HepG2 (cell line): ENCODE data around the gene CKS1B. TPM values are rescaled to one million over a fixed set of nuclear protein-coding genes. Genes with fewer than 3 reads are reported as not detected.
A peak's percentile ranks its signal among the peaks of the same experiment; 100 is the strongest.

Experiments
- ATAD3A ChIP-seq: sonication (generic); formaldehyde crosslinking; IDR thresholded peaks from 2 replicates; pipeline ENCODE4 v1.4.0; 2020; ENCODE audit warnings: missing genetic modification reagents
- BORCS8-MEF2B ChIP-seq: sonication (generic); formaldehyde crosslinking; IDR thresholded peaks from 2 replicates; pipeline ENCODE4 v1.8.0; 2022; ENCODE audit warnings: mild to moderate bottlenecking, missing genetic modification reagents
- CBX1 ChIP-seq: IDR thresholded peaks from one replicate; pipeline ENCODE4 v1.6.1; 2016; ENCODE audit warnings: antibody characterized with exemption, low read depth
- FOXA3 ChIP-seq: IDR thresholded peaks from 2 replicates; pipeline ENCODE4 v1.6.1; 2016; ENCODE audit warnings: missing genetic modification reagents, missing compliant biosample characterization
- GLI4 ChIP-seq: sonication (generic); formaldehyde crosslinking; IDR thresholded peaks from 2 replicates; pipeline ENCODE4 v1.5.1; 2020; ENCODE audit warnings: missing genetic modification reagents, mild to moderate bottlenecking, moderate library complexity, borderline replicate concordance
- HMGXB3 ChIP-seq: sonication (generic); formaldehyde crosslinking; IDR thresholded peaks from 2 replicates; pipeline ENCODE4 v1.4.0; 2020; ENCODE audit warnings: missing genetic modification reagents, borderline replicate concordance
- MTERF4 ChIP-seq: sonication (generic); formaldehyde crosslinking; IDR thresholded peaks from 2 replicates; pipeline ENCODE4 v1.8.0; 2023; ENCODE audit warnings: mild to moderate bottlenecking, missing genetic modification reagents
- MTF1 ChIP-seq: sonication (generic); formaldehyde crosslinking; IDR thresholded peaks from 2 replicates; pipeline ENCODE4 v1.5.0; 2020; ENCODE audit warnings: missing genetic modification reagents
- NFIB ChIP-seq: sonication (generic); formaldehyde crosslinking; IDR thresholded peaks from 2 replicates; pipeline ENCODE4 v1.9.0; 2021; ENCODE audit warnings: missing genetic modification reagents, mild to moderate bottlenecking, borderline replicate concordance
- SMAD3 ChIP-seq: sonication (generic); formaldehyde crosslinking; IDR thresholded peaks from 2 replicates; pipeline ENCODE4 v1.4.0; 2020; ENCODE audit warnings: missing genetic modification reagents
- THRA ChIP-seq: sonication (generic); formaldehyde crosslinking; IDR thresholded peaks from 2 replicates; pipeline ENCODE4 v1.4.0; 2020; ENCODE audit warnings: missing genetic modification reagents, borderline replicate concordance
- TP53 ChIP-seq: sonication (generic); formaldehyde crosslinking; conservative IDR thresholded peaks from 2 replicates; pipeline ENCODE4 v1.4.0; 2020; ENCODE audit warnings: missing genetic modification reagents
- ZKSCAN1 ChIP-seq: fragments of 150-350 bp; IDR thresholded peaks from 2 replicates; pipeline ENCODE4 v1.6.1; 2014; ENCODE audit warnings: low read length
- ZMAT5 ChIP-seq: sonication (generic); formaldehyde crosslinking; IDR thresholded peaks from 2 replicates; pipeline ENCODE4 v1.5.0; 2020; ENCODE audit warnings: mild to moderate bottlenecking, low read depth, missing genetic modification reagents, borderline replicate concordance
- ZNF256 ChIP-seq: sonication (generic); formaldehyde crosslinking; conservative IDR thresholded peaks from 2 replicates; pipeline ENCODE4 v1.4.0; 2020; ENCODE audit warnings: missing genetic modification reagents
- ZNF30 ChIP-seq: sonication (generic); formaldehyde crosslinking; IDR thresholded peaks from 2 replicates; pipeline ENCODE4 v1.5.0; 2020; ENCODE audit warnings: mild to moderate bottlenecking, missing genetic modification reagents
- ZNF496 ChIP-seq: sonication (generic); formaldehyde crosslinking; IDR thresholded peaks from 2 replicates; pipeline ENCODE4 v1.8.1; 2023; ENCODE audit warnings: mild to moderate bottlenecking, moderate library complexity, missing genetic modification reagents; ENCODE audit not compliant: insufficient replicate concordance
- ZNF605 ChIP-seq: sonication (generic); formaldehyde crosslinking; IDR thresholded peaks from 2 replicates; pipeline ENCODE4 v1.8.0; 2022; ENCODE audit warnings: mild to moderate bottlenecking, missing genetic modification reagents
- polyA plus RNA-seq, 8 experiments: library from polyadenylated mRNA; depleted of rRNA in 3 of 8; stranded (reverse) in 7 of 8; unstranded in 1 of 8; fragments of >200 nt; fragmentation: Illumina TruSeq in 4 of 8; extraction: Trizol in 4 of 8; gene quantifications; 2 replicates each; pipeline versions ENCODE4 v1.2.1 to v1.2.3, GENCODE V29; 2011 to 2016; ENCODE audit warnings: low read depth in 4 of 8, missing spikeins in 1 of 8, mixed read lengths in 1 of 8; ENCODE audit not compliant: insufficient read depth in 1 of 8
- total RNA-seq, 5 experiments: library from RNA; depleted of rRNA; stranded (reverse); fragments of >200 nt; fragmentation: Illumina TruSeq; extraction: Trizol; gene quantifications; 2 replicates each; pipeline ENCODE4 v1.2.3, GENCODE V29; 2016; ENCODE audit warnings: low read depth in 1 of 5

CKS1B gene
- total and polyA plus RNA-seq, 2 of the 13 experiments (the other 11 are each of a cell fraction or from before 2014, with no cell fraction given), result 217 to 222 TPM

GRCh38 chr1:155017041-155017945 is 42.8 kb downstream of the CKS1B start (continued):
- peak; percentile 82; the same call in 1 of the 2 replicates for TF ChIP-seq THRA
- TF ChIP-seq CBX1, result peak; percentile 89
- TF ChIP-seq MTF1 (CRISPR knock-in tag), result no peak
- TF ChIP-seq FOXA3 (CRISPR knock-in tag), result no peak; the same call in 1 of the 2 replicates
- TF ChIP-seq ZKSCAN1, result no peak
- peak; percentile 70; the same call in 1 of the 2 replicates for TF ChIP-seq SMAD3 (CRISPR knock-in tag)
- TF ChIP-seq GLI4 (CRISPR knock-in tag), result no peak
- TF ChIP-seq HMGXB3 (CRISPR knock-in tag), result 0 out of 2 replicates have a peak, but pooled peaks have one; percentile 58
- TF ChIP-seq ZNF496 (CRISPR knock-in tag), result no peak
- peak; percentile 73; the same call in 1 of the 2 replicates for TF ChIP-seq TP53 (CRISPR knock-in tag)
- TF ChIP-seq ATAD3A (CRISPR knock-in tag), result no peak
- no peak for TF ChIP-seq ZMAT5 (CRISPR knock-in tag)
- peak; percentile 79 for TF ChIP-seq ZNF605
- peak; percentile 92 for TF ChIP-seq BORCS8-MEF2B (CRISPR knock-in tag)
- TF ChIP-seq MTERF4 (CRISPR knock-in tag), result peak; percentile 60; the same call in 1 of the 2 replicates
- TF ChIP-seq ZNF256, result peak; percentile 67; the same call in 1 of the 2 replicates
- TF ChIP-seq NFIB (CRISPR knock-in tag), result no peak
- TF ChIP-seq ZNF30 (CRISPR knock-in tag), result no peak
